GM23338 (cell line): Measurements from ENCODE around the gene ZNF568. TPM values are rescaled to one million over a fixed set of nuclear protein-coding genes. Genes with fewer than 3 reads are reported as not detected.
A peak's percentile ranks its signal among the peaks of the same experiment; 100 is the strongest.

Source experiments
- ATAC-seq: fragments of 200-7000 bp; cut with Tn5 transposase; 3 replicates; pipeline ENCODE4 v1.9.1; 2020
- DNase-seq: peaks from one replicate; pipeline ENCODE4 v3.0.0-alpha.2; 2015; ENCODE audit warnings: low spot score
- H2AFZ ChIP-seq: fragments of 200-600 bp; sonication (generic); 2 replicates; pipeline ENCODE4 v1.8.0; 2016; ENCODE audit warnings: antibody characterized with exemption, mild to moderate bottlenecking, moderate library complexity
- H3F3A ChIP-seq: fragments of 200-600 bp; sonication (generic); replicated peaks from 2 replicates; pipeline ENCODE4 v1.8.0; 2017; ENCODE audit warnings: antibody characterized with exemption, mixed run types, low read depth
- H3K27ac ChIP-seq: fragments of 200-600 bp; sonication (generic); 2 replicates; pipeline ENCODE4 v1.6.1; 2016; ENCODE audit warnings: low read depth
- H3K27me3 ChIP-seq: fragments of 200-600 bp; sonication (generic); 2 replicates; pipeline ENCODE4 v1.8.0; 2016; ENCODE audit warnings: mild to moderate bottlenecking, mixed run types, moderate library complexity; ENCODE audit not compliant: insufficient read depth
- H3K36me3 ChIP-seq: fragments of 200-600 bp; sonication (generic); 2 replicates; pipeline ENCODE4 v1.8.0; 2016; ENCODE audit warnings: mild to moderate bottlenecking; ENCODE audit not compliant: insufficient read depth
- H3K4me1 ChIP-seq: fragments of 200-600 bp; sonication (generic); 2 replicates; pipeline ENCODE4 v1.8.0; 2016; ENCODE audit warnings: mild to moderate bottlenecking, moderate library complexity; ENCODE audit not compliant: insufficient read depth
- H3K4me2 ChIP-seq: fragments of 200-600 bp; sonication (generic); 2 replicates; pipeline ENCODE4 v1.7.1; 2017; ENCODE audit warnings: mixed run types
- H3K4me3 ChIP-seq: fragments of 200-600 bp; sonication (generic); 2 replicates; pipeline ENCODE4 v1.6.1; 2016; ENCODE audit warnings: mixed run types
- H3K79me2 ChIP-seq: fragments of 200-600 bp; sonication (generic); replicated peaks from 2 replicates; pipeline ENCODE4 v1.8.0; 2017; ENCODE audit warnings: mild to moderate bottlenecking; ENCODE audit not compliant: insufficient read depth
- H3K9me2 ChIP-seq: fragments of 200-600 bp; sonication (generic); 2 replicates; pipeline ENCODE4 v1.8.0; 2017; ENCODE audit not compliant: insufficient read depth
- H4K20me1 ChIP-seq: fragments of 200-600 bp; sonication (generic); replicated peaks from 2 replicates; pipeline ENCODE4 v1.8.0; 2017; ENCODE audit warnings: mild to moderate bottlenecking; ENCODE audit not compliant: insufficient read depth
- H3K27ac Mint-ChIP-seq: 2 replicates; pipeline ENCODE4 v1.8.0; 2020; ENCODE audit warnings: inconsistent platforms, mild to moderate bottlenecking, moderate library complexity, mixed read lengths
- H3K27me3 Mint-ChIP-seq: 3 replicates; pipeline ENCODE4 v1.8.0; 2022; ENCODE audit warnings: low read depth, mild to moderate bottlenecking, moderate library complexity, mixed read lengths, inconsistent platforms; ENCODE audit not compliant: insufficient read depth, poor library complexity
- H3K36me3 Mint-ChIP-seq: 3 replicates; pipeline ENCODE4 v1.8.0; 2021; ENCODE audit warnings: low read depth, mild to moderate bottlenecking, inconsistent platforms, moderate library complexity, mixed read lengths
- H3K4me1 Mint-ChIP-seq: 3 replicates; pipeline ENCODE4 v1.8.0; 2020; ENCODE audit warnings: mild to moderate bottlenecking, inconsistent platforms, mixed read lengths
- H3K4me3 Mint-ChIP-seq: 3 replicates; pipeline ENCODE4 v1.8.0; 2021; ENCODE audit warnings: moderate library complexity, mild to moderate bottlenecking, inconsistent platforms, mixed read lengths
- H3K9me3 Mint-ChIP-seq: 3 replicates; pipeline ENCODE4 v1.8.0; 2020; ENCODE audit warnings: moderate library complexity, mild to moderate bottlenecking, inconsistent platforms, mixed read lengths
- CREB1 ChIP-seq: fragments of 250-450 bp; sonication (Bioruptor Pico); IDR thresholded peaks from 2 replicates; pipeline ENCODE4 v1.5.0; 2020; ENCODE audit warnings: low read depth, mild to moderate bottlenecking, moderate library complexity
- CTCF ChIP-seq, 2 experiments: fragments of 200-600 bp in 1 of 2; sonication (generic) in 1 of 2; conservative IDR thresholded peaks; 2 replicates each; pipeline versions ENCODE4 v1.5.1 to v1.6.1; 2016 to 2017; ENCODE audit warnings: antibody characterized with exemption in 2 of 2, low read depth in 2 of 2, mild to moderate bottlenecking in 2 of 2, moderate library complexity in 1 of 2
- JUNB ChIP-seq: IDR thresholded peaks from one replicate; pipeline ENCODE4 v1.6.1; 2016; ENCODE audit warnings: antibody characterized with exemption; ENCODE audit not compliant: unreplicated experiment
- NANOG ChIP-seq: IDR thresholded peaks from 2 replicates; pipeline ENCODE4 v1.6.1; 2016; ENCODE audit warnings: antibody characterized with exemption, borderline replicate concordance
- POLR2AphosphoS5 ChIP-seq: IDR thresholded peaks from 2 replicates; pipeline ENCODE4 v1.6.1; 2016; ENCODE audit warnings: antibody characterized with exemption, low read depth
- STAT1 ChIP-seq: IDR thresholded peaks from one replicate; pipeline ENCODE4 v1.6.1; 2016; ENCODE audit warnings: antibody characterized with exemption; ENCODE audit not compliant: unreplicated experiment
- ZNF114 ChIP-seq: fragments of 250-450 bp; sonication (Bioruptor Pico); IDR thresholded peaks from 2 replicates; pipeline ENCODE4 v1.5.0; 2020; ENCODE audit warnings: mild to moderate bottlenecking, moderate library complexity
- ZNF462 ChIP-seq: fragments of 250-450 bp; sonication (Bioruptor Pico); IDR thresholded peaks from 2 replicates; pipeline ENCODE4 v1.5.0; 2020; ENCODE audit warnings: mild to moderate bottlenecking, moderate library complexity
- long read RNA-seq: library from polyadenylated mRNA; unstranded; transcript quantifications from one replicate; pipeline ENCODE4 v2.0.0, GENCODE V29; 2020; ENCODE audit not compliant: unreplicated experiment
- polyA plus RNA-seq: library from polyadenylated mRNA; unstranded; fragments of >200 nt; fragmentation: Nextera tagmentation; extraction: Ambion mirVana; gene quantifications from 2 replicates; pipeline ENCODE4 v1.2.1, GENCODE V29; 2016
- total RNA-seq: library from RNA; depleted of rRNA; stranded (reverse); fragments of >200 nt; shearing (Covaris generic); gene quantifications from 2 replicates; pipeline ENCODE4 v1.2.3, GENCODE V29; 2014; rRNA removed
- TF ChIP-seq, protein P1 (sequence below): IDR thresholded peaks from 2 replicates; pipeline ENCODE4 v1.6.1; 2016; ENCODE audit warnings: antibody characterized with exemption

The ZNF568 gene
- total RNA-seq, result 10.3 and 10.5 TPM in 2 replicates
- polyA plus RNA-seq, result 5.9 and 7.6 TPM in 2 replicates
- long read RNA-seq, partial matches to known transcripts, result 1 of 8 reads
- long read RNA-seq, other reads (novel, unspliced or antisense), result 3 of 8 reads

- H3F3A ChIP-seq, result no peaks in the 10 kb centered on the region
- no peaks in the 10 kb centered on the region for H4K20me1 ChIP-seq
- peak within 1 kb of the TSS; percentile 94 for H3K4me2 ChIP-seq
- Mint-ChIP-seq H3K27ac (peak within 1 kb of the TSS; percentile 83), H3K36me3 (peaks cover 62% of the 10 kb centered on the region), H3K27me3 (no peaks in the 10 kb centered on the region), H3K4me3 (peak within 1 kb of the TSS; percentile 92), H3K4me1 (peaks cover 10% of the 10 kb centered on the region), H3K9me3 (peaks cover 46% of the 10 kb centered on the region)
- H3K27me3 ChIP-seq, result no peaks in the 10 kb centered on the region
- no peaks in the 10 kb centered on the region for H3K4me1 ChIP-seq
- H3K27ac ChIP-seq, result peak within 1 kb of the TSS; percentile 89; the same call in 1 of the 2 replicates
- no peaks in the 10 kb centered on the region for H3K79me2 ChIP-seq
- H3K4me3 ChIP-seq, result peak within 1 kb of the TSS; percentile 86
- peak; percentile 98 for ATAC-seq
- H2AFZ ChIP-seq, result peak within 1 kb of the TSS; percentile 99
- H3K36me3 ChIP-seq, result no peaks in the 10 kb centered on the region
- TF ChIP-seq POLR2AphosphoS5 (peak; percentile 44), ZNF462 (CRISPR knock-in tag) (no peak), ZNF114 (no peak), STAT1 (no peak), CREB1 (CRISPR knock-in tag) (peak; percentile 72), JUNB (no peak), CTCF (conservative IDR thresholded peaks at IDR 0.05; ENCODE audit: low read depth in 2 of 2) (peak; percentile 56 to 70), NANOG (no peak)
- TF ChIP-seq, protein P1, sequence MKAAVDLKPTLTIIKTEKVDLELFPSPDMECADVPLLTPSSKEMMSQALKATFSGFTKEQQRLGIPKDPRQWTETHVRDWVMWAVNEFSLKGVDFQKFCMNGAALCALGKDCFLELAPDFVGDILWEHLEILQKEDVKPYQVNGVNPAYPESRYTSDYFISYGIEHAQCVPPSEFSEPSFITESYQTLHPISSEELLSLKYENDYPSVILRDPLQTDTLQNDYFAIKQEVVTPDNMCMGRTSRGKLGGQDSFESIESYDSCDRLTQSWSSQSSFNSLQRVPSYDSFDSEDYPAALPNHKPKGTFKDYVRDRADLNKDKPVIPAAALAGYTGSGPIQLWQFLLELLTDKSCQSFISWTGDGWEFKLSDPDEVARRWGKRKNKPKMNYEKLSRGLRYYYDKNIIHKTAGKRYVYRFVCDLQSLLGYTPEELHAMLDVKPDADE, result peak; percentile 95
- peak; percentile 98 for DNase-seq
- 0 out of 2 replicates have a peak, but pooled peaks cover 2% of the 10 kb centered on the region for H3K9me2 ChIP-seq
These were observed at the start of gene ZNF568, which contains the start of gene ZNF829 for GRCh38 chr19:36915992-36916830. Gene ZNF568 (plus strand): TSS chr19:36916332. CDS start chr19:36922771, 6,439 bp downstream. Gene ZNF829 (minus strand): TSS chr19:36916291. CDS start chr19:36915167, 1,124 bp downstream.
